K562 (cell line): ENCODE results near the gene NFIB. TPM values are rescaled to one million over a fixed set of nuclear protein-coding genes. Genes with fewer than 3 reads are reported as not detected.
A peak's percentile ranks its signal among the peaks of the same experiment; 100 is the strongest.

ENCODE experiments used
- KDM1A ChIP-seq, 2 experiments: fragments of 450-650 bp; IDR thresholded peaks; 2 replicates each; pipeline ENCODE4 v1.6.1; 2016; ENCODE audit warnings: mild to moderate bottlenecking in 2 of 2
- ZBTB40 ChIP-seq, 2 experiments: fragments of 450-650 bp in 1 of 2; sonication (generic) in 1 of 2; formaldehyde crosslinking in 1 of 2; IDR thresholded peaks; 2 replicates each; pipeline versions ENCODE4 v1.7.1 to v1.9.0; 2016 to 2022; ENCODE audit warnings: inconsistent platforms in 1 of 2, mild to moderate bottlenecking in 1 of 2, missing genetic modification reagents in 1 of 2
- ZNF436 ChIP-seq: fragments of 250-450, 450-650 bp; sonication (Bioruptor Pico); formaldehyde crosslinking; IDR thresholded peaks from 2 replicates; pipeline ENCODE4 v1.7.0; 2020; ENCODE audit warnings: mild to moderate bottlenecking
- polyA plus RNA-seq, 8 experiments: library from polyadenylated mRNA; depleted of rRNA in 4 of 8; stranded (reverse) in 5 of 8; unstranded in 3 of 8; fragments of >200 nt; fragmentation: Nextera tagmentation in 2 of 8; fragmentation: Illumina TruSeq in 1 of 8; extraction: Ambion mirVana in 2 of 8; extraction: Trizol in 1 of 8; gene quantifications; 2 replicates each; pipeline versions ENCODE4 v1.2.1 to v1.2.3, GENCODE V29; 2011 to 2014; ENCODE audit warnings: inconsistent platforms in 1 of 8, missing spikeins in 1 of 8
- total RNA-seq, 7 experiments: library from RNA; depleted of rRNA in 6 of 7; stranded (reverse); fragments of >200 nt in 6 of 7; fragmentation: Illumina TruSeq in 2 of 7; extraction: Trizol in 2 of 7; gene quantifications; 2 replicates each; pipeline versions ENCODE4 v1.2.1 to v1.2.3, GENCODE V29; 2011 to 2021; ENCODE audit warnings: low replicate concordance in 1 of 7

The NFIB gene
- total and polyA plus RNA-seq, 9 of the 15 experiments (the other 6 are each of a cell fraction or from before 2014, with no cell fraction given), result 1.2 to 3.3 (median 1.9) TPM

- TF ChIP-seq ZBTB40 (IDR thresholded peaks at IDR 0.05) (peak; percentile 35; the same call in 1 of the 2 replicates), ZBTB40 (CRISPR knock-in tag; IDR thresholded peaks at IDR 0.05) (no peak), KDM1A (IDR thresholded peaks at IDR 0.05) (peak; percentile 83), ZNF436 (CRISPR knock-in tag) (no peak)
- TF ChIP-seq, all 486 proteins: peak for 11
These were observed 4.5 kb downstream of the NFIB start (continued) for GRCh38 chr9:14309403-14309802.
